Activated gamma-delta T cell treated with anti-CD3 and anti-CD28 coated beads, Interleukin-2, amount 50 U/mL, for 16 hours (primary cell): ENCODE results near the gene MARCHF10.
"Not testable (repeated sequence)": the region's sequence is repeated elsewhere in the genome, so short reads cannot be mapped to it uniquely, and the experiment has no call there.

Experiments used
- DNase-seq: peaks from one replicate; pipeline ENCODE4 v3.0.0-alpha.2; 2020; ENCODE audit warnings: low read depth

The MARCHF10 gene

GRCh38 chr17:62696256-62696655 is 111.9 kb downstream of the MARCHF10 start:
- DNase-seq: no peak

DNA sequence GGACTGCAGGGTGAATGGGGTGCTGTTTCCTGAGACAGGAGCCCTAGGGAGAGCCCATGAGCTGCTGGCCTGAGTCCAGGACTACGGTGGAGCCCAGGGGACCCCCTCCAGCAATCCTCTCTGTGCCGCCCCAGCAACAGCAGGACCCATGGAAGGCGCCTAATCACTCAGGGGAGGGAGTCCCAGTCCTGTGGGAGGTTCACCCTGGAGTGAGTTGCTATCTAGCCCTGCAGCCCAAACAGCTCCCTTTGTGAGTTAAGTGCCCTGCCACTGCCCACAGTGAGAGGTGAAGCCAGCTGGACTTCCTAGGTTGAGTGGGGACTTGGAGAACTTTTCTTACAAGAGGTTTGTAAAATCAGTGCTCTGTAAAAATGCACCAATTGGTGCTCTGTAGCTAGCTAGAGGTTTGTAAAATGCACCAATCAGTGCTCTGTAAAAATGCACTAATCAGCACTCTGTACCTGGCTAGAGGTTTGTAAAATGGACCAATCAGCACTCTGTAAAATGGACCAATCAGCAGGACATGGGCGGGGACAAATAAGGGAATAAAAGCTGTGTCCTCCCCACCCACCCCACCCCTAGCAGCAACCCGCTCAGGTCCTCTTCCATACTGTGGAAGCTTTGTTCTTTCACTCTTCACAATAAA is 112.9 kb downstream of the MARCHF10 start:
- not testable (repeated sequence) for DNase-seq

- no peak for DNase-seq
Observed at GRCh38 chr17:62693616-62694409, 114.3 kb downstream of the MARCHF10 start.

- DNase-seq: no peak
Observed at GRCh38 chr17:62692721-62693431, 115.2 kb downstream of the MARCHF10 start.

DNA sequence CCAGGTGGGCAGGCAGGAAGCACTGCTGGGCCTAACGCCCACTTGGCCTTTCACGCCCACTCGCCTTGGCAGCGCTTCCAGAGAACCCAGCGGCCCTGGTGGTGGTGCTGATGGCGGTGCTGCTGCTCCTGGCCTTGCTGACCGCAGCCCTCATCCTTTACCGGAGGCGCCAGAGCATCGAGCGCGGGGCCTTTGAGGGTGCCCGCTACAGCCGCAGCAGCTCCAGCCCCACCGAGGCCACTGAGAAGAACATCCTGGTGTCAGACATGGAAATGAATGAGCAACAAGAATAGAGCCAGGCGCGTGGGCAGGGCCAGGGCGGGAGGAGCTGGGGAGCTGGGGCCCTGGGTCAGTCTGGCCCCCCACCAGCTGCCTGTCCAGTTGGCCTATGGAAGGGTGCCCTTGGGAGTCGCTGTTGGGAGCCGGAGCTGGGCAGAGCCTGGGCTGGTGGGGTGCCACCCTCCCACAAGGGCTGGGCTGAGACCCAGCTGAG is 115.9 kb downstream of the MARCHF10 start:
- no peak for DNase-seq

GRCh38 chr17:62691589-62691915 is 116.6 kb downstream of the MARCHF10 start:
- not testable (repeated sequence) for DNase-seq

- DNase-seq: no peak
Observed at GRCh38 chr17:62690168-62690897, 117.8 kb downstream of the MARCHF10 start.

DNA sequence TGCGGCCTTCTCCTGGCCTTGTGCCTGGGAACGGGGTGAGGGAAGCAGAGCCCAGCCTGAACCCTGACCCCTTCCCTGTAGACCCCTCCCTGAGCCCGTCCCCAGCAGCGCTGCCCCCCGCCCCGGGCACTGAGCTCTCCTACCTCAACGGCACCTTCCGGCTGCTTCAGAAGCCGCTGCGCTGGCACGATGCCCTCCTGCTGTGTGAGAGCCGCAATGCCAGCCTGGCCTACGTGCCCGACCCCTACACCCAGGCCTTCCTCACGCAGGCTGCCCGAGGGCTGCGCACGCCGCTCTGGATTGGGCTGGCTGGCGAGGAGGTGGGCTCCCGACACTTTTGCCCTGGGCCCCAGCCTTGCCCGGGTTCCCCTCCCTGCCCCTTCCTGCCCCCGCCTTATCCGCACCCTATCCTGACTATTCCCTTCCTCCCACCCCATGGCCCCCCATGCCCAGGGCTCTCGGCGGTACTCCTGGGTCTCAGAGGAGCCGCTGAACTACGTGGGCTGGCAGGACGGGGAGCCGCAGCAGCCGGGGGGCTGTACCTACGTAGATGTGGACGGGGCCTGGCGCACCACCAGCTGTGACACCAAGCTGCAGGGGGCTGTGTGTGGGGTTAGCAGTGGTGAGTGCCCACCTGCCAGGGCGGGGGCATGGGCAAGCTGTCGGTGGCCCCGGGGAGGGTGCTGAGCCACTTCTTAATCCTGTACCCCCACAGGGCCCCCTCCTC is 118.5 kb downstream of the MARCHF10 start:
- no peak for DNase-seq

DNA sequence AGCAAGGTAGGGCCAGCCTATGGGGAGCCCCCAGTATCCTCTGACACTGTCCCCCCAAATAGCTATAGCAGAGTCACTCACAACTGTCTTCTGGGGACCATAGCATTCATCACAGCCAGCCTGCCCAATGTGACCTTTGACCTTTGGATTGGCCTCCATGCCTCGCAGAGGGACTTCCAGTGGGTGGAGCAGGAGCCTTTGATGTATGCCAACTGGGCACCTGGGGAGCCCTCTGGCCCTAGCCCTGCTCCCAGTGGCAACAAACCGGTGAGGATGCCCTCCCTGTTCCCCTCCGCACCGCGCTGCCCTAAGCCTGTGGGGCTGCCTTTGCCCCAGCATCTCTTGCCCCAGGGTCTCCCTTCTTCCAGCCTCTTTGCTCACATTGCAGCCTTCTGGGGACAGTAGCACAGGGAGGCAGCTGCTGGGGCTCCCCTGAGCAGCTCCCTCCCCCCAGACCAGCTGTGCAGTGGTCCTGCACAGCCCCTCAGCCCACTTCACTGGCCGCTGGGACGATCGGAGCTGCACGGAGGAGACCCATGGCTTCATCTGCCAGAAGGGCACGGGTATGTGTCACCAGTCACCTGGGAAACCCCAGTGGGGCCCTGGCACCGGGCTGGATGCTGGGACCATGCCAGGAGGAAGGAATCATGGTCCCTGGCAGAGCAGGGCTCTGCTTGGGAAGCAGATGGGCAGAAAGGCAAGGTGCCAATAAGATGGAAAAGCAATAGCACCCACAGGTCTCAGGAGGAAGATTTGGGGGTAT is 119.5 kb downstream of the MARCHF10 start:
- no peak for DNase-seq

GRCh38 chr17:62687997-62688396 is 120.1 kb downstream of the MARCHF10 start:
- no peak for DNase-seq

- no peak for DNase-seq
Observed at GRCh38 chr17:62684179-62684578, 123.9 kb downstream of the MARCHF10 start.

- no peak for DNase-seq
Observed at GRCh38 chr17:62681939-62682381, 126.2 kb downstream of the MARCHF10 start.

- no peak for DNase-seq
Observed at GRCh38 chr17:62681061-62681938, 126.8 kb downstream of the MARCHF10 start.

DNA sequence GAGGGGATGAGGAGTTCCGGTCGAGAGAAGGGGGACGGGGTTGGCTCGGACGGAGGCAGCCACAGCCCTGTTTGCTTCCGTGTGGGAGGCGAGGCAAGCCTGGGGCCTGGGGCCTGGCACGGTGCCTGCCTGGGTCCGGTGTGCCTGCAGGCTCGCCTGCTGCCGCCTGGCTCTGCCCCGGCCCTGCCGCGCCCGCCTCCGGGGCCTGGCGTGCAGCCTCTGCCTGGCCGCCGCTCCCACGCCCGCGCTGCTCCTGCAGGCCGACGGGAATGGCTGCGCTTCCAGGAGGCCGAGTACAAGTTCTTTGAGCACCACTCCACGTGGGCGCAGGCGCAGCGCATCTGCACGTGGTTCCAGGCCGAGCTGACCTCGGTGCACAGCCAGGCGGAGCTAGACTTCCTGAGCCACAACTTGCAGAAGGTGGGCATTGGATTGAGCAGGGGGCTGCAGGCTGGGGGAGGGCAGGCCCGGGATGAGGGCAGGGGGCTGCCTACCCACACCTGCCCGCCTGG is 127.5 kb downstream of the MARCHF10 start:
- DNase-seq: no peak

GRCh38 chr17:62679866-62680377 is 128.2 kb downstream of the MARCHF10 start:
- no peak for DNase-seq

DNA sequence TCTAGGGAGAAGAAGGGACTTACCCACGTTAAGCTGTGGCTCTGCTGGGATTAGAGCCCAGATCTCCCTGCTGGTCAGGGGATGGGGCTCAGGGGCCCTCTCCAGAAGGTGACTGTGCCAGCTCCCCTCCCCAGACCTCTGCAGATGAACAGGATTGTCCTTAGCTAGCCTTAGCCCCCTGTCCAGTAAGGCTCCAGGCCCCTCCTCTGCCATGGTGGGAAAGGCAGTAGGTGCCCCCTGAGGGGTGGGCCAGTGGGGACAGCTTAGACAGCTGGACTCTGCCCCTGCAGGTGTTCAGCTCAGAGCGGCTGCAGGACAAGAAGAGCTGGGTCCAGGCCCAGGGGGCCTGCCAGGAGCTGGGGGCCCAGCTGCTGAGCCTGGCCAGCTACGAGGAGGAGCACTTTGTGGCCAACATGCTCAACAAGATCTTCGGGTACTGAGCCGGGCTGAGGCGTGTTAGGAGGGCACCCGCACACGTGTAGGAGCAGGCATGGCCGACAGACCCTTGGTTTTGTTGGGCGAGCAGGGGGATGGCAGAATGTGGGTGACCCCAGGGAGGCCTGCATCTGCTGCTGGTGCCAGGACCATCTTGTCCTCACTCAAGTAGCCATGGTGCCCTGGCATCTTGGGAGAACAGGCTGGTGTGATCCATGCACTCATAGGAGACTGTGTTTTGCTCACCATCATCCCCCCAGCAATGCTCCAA is 129.7 kb downstream of the MARCHF10 start:
- DNase-seq: no peak

GRCh38 chr17:62676952-62677596 is 131.0 kb downstream of the MARCHF10 start:
- no peak for DNase-seq
